HEK293T (cell line): Measurements from ENCODE around the gene MYLK4.

ENCODE experiments used
- FOXK2 ChIP-seq: fragments of 450-650 bp; IDR thresholded peaks from 2 replicates; pipeline ENCODE4 v1.6.1; 2016; ENCODE audit warnings: mild to moderate bottlenecking
- TF ChIP-seq, protein P1 (sequence below): fragments of 450-650 bp; IDR thresholded peaks from 2 replicates; pipeline ENCODE4 v1.6.1; 2016

- TF ChIP-seq, protein P1, sequence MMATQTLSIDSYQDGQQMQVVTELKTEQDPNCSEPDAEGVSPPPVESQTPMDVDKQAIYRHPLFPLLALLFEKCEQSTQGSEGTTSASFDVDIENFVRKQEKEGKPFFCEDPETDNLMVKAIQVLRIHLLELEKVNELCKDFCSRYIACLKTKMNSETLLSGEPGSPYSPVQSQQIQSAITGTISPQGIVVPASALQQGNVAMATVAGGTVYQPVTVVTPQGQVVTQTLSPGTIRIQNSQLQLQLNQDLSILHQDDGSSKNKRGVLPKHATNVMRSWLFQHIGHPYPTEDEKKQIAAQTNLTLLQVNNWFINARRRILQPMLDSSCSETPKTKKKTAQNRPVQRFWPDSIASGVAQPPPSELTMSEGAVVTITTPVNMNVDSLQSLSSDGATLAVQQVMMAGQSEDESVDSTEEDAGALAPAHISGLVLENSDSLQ: no peak
- TF ChIP-seq FOXK2: no peak
Observed at GRCh38 chr6:2674857-2675256, 75.9 kb downstream of the MYLK4 start.
